Measurements from ENCODE around the gene MZF1. TPM values are rescaled to one million over a fixed set of nuclear protein-coding genes. Genes with fewer than 3 reads are reported as not detected.
A peak's percentile ranks its signal among the peaks of the same experiment; 100 is the strongest.

MZF1 gene
- total and polyA plus RNA-seq, 12 donors: 8.7 to 152 (median 33.2) TPM

GRCh38 chr19:58571575-58571947 is 1.6 kb downstream of the MZF1 start:
- Histone ChIP-seq H3K9me3 (replicated peaks in 1 of 3) (no peaks in the 10 kb centered on the region), H3K27me3 (no peaks in the 10 kb centered on the region), H3K4me3 (no peak overlapping the region), H3K36me3 (replicated peaks in 1 of 2) (peaks cover 0 to 33% of the 10 kb centered on the region in 2 donors), H3K4me1 (replicated peaks in 1 of 2) (peaks cover 15 to 20% of the 10 kb centered on the region in 2 donors), H3K27ac (no peak overlapping the region)
- intact Hi-C loops (cut with DNase I): no loop called here
- TF ChIP-seq POLR2A (IDR thresholded peaks at IDR 0.05) (no peak), CTCF (IDR thresholded peaks at IDR 0.05) (no peak)
- WGBS, 4 donors: 96 to 99% (median 98%) methylated on average over 8 of the region's 8 CpGs
- peak in 6 of 7 donors; percentile 10 to 60 (median 26) for DNase-seq

GRCh38 chr19:58570770-58571574 is 2.2 kb downstream of the MZF1 start:
- intact Hi-C loops (cut with DNase I): no loop called here
- 89 to 92% (median 90%) methylated on average over 5 to 25 of the region's 25 CpGs for WGBS, 4 donors
- peak in 6 of 7 donors; percentile 13 to 61 (median 33) for DNase-seq
- H3K4me1 ChIP-seq (replicated peaks in 1 of 2): peaks cover 9 to 19% of the 10 kb centered on the region in 2 donors
- H3K27me3 ChIP-seq: no peaks in the 10 kb centered on the region
- no peak overlapping the region for H3K4me3 ChIP-seq
- TF ChIP-seq POLR2A (IDR thresholded peaks at IDR 0.05) (no peak), CTCF (IDR thresholded peaks at IDR 0.05) (no peak)
- peaks cover 0 to 33% of the 10 kb centered on the region in 2 donors for H3K36me3 ChIP-seq (replicated peaks in 1 of 2)
- H3K9me3 ChIP-seq (replicated peaks in 1 of 3): no peaks in the 10 kb centered on the region
- H3K27ac ChIP-seq: no peak overlapping the region

- Histone ChIP-seq H3K9me3 (replicated peaks in 1 of 3) (no peaks in the 10 kb centered on the region), H3K4me3 (no peak overlapping the region), H3K27me3 (no peaks in the 10 kb centered on the region), H3K36me3 (replicated peaks in 1 of 2) (peaks cover 0 to 33% of the 10 kb centered on the region in 2 donors), H3K27ac (no peak overlapping the region), H3K4me1 (replicated peaks in 1 of 2) (peaks cover 8 to 19% of the 10 kb centered on the region in 2 donors)
- peak in 6 of 7 donors; percentile 8 to 56 (median 22) for DNase-seq
- intact Hi-C loops (cut with DNase I): no loop called here
- no peak for TF ChIP-seq POLR2A (IDR thresholded peaks at IDR 0.05)
- TF ChIP-seq CTCF (IDR thresholded peaks at IDR 0.05): no peak
- WGBS, 4 donors: 86 to 92% (median 91%) methylated on average over 4 to 8 of the region's 8 CpGs
These were observed 3.0 kb downstream of the MZF1 start for GRCh38 chr19:58569943-58570670.

- DNase-seq: peak in 6 of 7 donors; percentile 9 to 51 (median 19)
- H3K36me3 ChIP-seq (replicated peaks in 1 of 2): peaks cover 0 to 33% of the 10 kb centered on the region in 2 donors
- WGBS, 4 donors: 90 to 93% (median 91%) methylated on average over 6 of the region's 6 CpGs
- no peak overlapping the region for H3K27ac ChIP-seq
- H3K27me3 ChIP-seq: no peaks in the 10 kb centered on the region
- TF ChIP-seq POLR2A (IDR thresholded peaks at IDR 0.05) (no peak), CTCF (IDR thresholded peaks at IDR 0.05) (no peak)
- no peaks in the 10 kb centered on the region for H3K9me3 ChIP-seq (replicated peaks in 1 of 3)
- no peak overlapping the region for H3K4me3 ChIP-seq
- intact Hi-C loops (cut with DNase I): no loop called here
- H3K4me1 ChIP-seq (replicated peaks in 1 of 2): peaks cover 8 to 16% of the 10 kb centered on the region in 2 donors
These were observed 3.8 kb downstream of the MZF1 start for GRCh38 chr19:58569191-58569942.

Measured in adrenal gland (tissue), 12 donors.